ENCODE results near the gene CDH23.

The CDH23 gene

GRCh38 chr10:71695502-71696476, 299.1 kb downstream of the CDH23 start:
- Histone ChIP-seq H3K9me3 (ENCODE audit: insufficient read depth, low read depth, low read length) (no peaks in the 10 kb centered on the region), H2AFZ (ENCODE audit: low read length) (no peak overlapping the region), H3K4me1 (ENCODE audit: insufficient read depth, low read length, poor library complexity, severe bottlenecking) (no peaks in the 10 kb centered on the region), H3K9ac (ENCODE audit: low read depth, low read length, poor library complexity, severe bottlenecking) (no peak overlapping the region), H3K27me3 (ENCODE audit: insufficient read depth, low read length, poor library complexity, severe bottlenecking) (no peaks in the 10 kb centered on the region), H4K20me1 (ENCODE audit: insufficient read depth, low read length, poor library complexity, severe bottlenecking) (no peaks in the 10 kb centered on the region), H3F3A (ENCODE audit: low read depth) (no peaks in the 10 kb centered on the region), H3K9me2 (replicated peaks; ENCODE audit: low read depth, low read length) (no peaks in the 10 kb centered on the region), H3K36me3 (ENCODE audit: insufficient read depth, low read length) (no peaks in the 10 kb centered on the region), H3K4me2 (ENCODE audit: low read depth, low read length, poor library complexity, severe bottlenecking) (no peak overlapping the region), H3K4me3 (ENCODE audit: low read length, poor library complexity, severe bottlenecking) (no peak overlapping the region), H3K79me2 (ENCODE audit: insufficient read depth, low read length) (no peaks in the 10 kb centered on the region)
- no peak for TF ChIP-seq EZH2phosphoT487 (IDR thresholded peaks at IDR 0.05; ENCODE audit: borderline replicate concordance)
- TF ChIP-seq, protein P1, sequence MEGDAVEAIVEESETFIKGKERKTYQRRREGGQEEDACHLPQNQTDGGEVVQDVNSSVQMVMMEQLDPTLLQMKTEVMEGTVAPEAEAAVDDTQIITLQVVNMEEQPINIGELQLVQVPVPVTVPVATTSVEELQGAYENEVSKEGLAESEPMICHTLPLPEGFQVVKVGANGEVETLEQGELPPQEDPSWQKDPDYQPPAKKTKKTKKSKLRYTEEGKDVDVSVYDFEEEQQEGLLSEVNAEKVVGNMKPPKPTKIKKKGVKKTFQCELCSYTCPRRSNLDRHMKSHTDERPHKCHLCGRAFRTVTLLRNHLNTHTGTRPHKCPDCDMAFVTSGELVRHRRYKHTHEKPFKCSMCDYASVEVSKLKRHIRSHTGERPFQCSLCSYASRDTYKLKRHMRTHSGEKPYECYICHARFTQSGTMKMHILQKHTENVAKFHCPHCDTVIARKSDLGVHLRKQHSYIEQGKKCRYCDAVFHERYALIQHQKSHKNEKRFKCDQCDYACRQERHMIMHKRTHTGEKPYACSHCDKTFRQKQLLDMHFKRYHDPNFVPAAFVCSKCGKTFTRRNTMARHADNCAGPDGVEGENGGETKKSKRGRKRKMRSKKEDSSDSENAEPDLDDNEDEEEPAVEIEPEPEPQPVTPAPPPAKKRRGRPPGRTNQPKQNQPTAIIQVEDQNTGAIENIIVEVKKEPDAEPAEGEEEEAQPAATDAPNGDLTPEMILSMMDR (conservative IDR thresholded peaks at IDR 0.05; ENCODE audit: low read length): no peak

GRCh38 chr10:71696628-71697326, 300.1 kb downstream of the CDH23 start:
- H3K9ac ChIP-seq (ENCODE audit: low read depth, low read length, poor library complexity, severe bottlenecking): no peak overlapping the region

GRCh38 chr10:71697938-71698709, 301.4 kb downstream of the CDH23 start:
- TF ChIP-seq, protein P1 (conservative IDR thresholded peaks at IDR 0.05; ENCODE audit: low read length): no peak
- no peak for TF ChIP-seq EZH2phosphoT487 (IDR thresholded peaks at IDR 0.05; ENCODE audit: borderline replicate concordance)
- Histone ChIP-seq H3K79me2 (ENCODE audit: insufficient read depth, low read length) (no peaks in the 10 kb centered on the region), H3K4me3 (ENCODE audit: low read length, poor library complexity, severe bottlenecking) (no peak overlapping the region), H3K9me2 (replicated peaks; ENCODE audit: low read depth, low read length) (no peaks in the 10 kb centered on the region), H2AFZ (ENCODE audit: low read length) (no peak overlapping the region), H3K9ac (ENCODE audit: low read depth, low read length, poor library complexity, severe bottlenecking) (no peak overlapping the region), H3K4me2 (ENCODE audit: low read depth, low read length, poor library complexity, severe bottlenecking) (no peak overlapping the region), H3K36me3 (ENCODE audit: insufficient read depth, low read length) (no peaks in the 10 kb centered on the region), H3K9me3 (ENCODE audit: insufficient read depth, low read depth, low read length) (no peaks in the 10 kb centered on the region), H4K20me1 (ENCODE audit: insufficient read depth, low read length, poor library complexity, severe bottlenecking) (no peaks in the 10 kb centered on the region), H3K27me3 (ENCODE audit: insufficient read depth, low read length, poor library complexity, severe bottlenecking) (no peaks in the 10 kb centered on the region), H3K4me1 (ENCODE audit: insufficient read depth, low read length, poor library complexity, severe bottlenecking) (no peaks in the 10 kb centered on the region), H3F3A (ENCODE audit: low read depth) (no peaks in the 10 kb centered on the region)

More at GRCh38 chr10:71696628-71697326, 300.1 kb downstream of the CDH23 start:
- no peaks in the 10 kb centered on the region for H3K9me2 ChIP-seq (replicated peaks; ENCODE audit: low read depth, low read length)
- no peaks in the 10 kb centered on the region for H3K4me1 ChIP-seq (ENCODE audit: insufficient read depth, low read length, poor library complexity, severe bottlenecking)
- no peak for TF ChIP-seq EZH2phosphoT487 (IDR thresholded peaks at IDR 0.05; ENCODE audit: borderline replicate concordance)
- TF ChIP-seq, protein P1 (conservative IDR thresholded peaks at IDR 0.05; ENCODE audit: low read length): peak; percentile 95
- no peak overlapping the region for H3K4me2 ChIP-seq (ENCODE audit: low read depth, low read length, poor library complexity, severe bottlenecking)
- H3K79me2 ChIP-seq (ENCODE audit: insufficient read depth, low read length): no peaks in the 10 kb centered on the region
- no peaks in the 10 kb centered on the region for H4K20me1 ChIP-seq (ENCODE audit: insufficient read depth, low read length, poor library complexity, severe bottlenecking)
- H3K9me3 ChIP-seq (ENCODE audit: insufficient read depth, low read depth, low read length): no peaks in the 10 kb centered on the region
- no peaks in the 10 kb centered on the region for H3K27me3 ChIP-seq (ENCODE audit: insufficient read depth, low read length, poor library complexity, severe bottlenecking)
- peak overlapping the region; percentile 51; the same call in 1 of the 2 replicates for H2AFZ ChIP-seq (ENCODE audit: low read length)
- H3K4me3 ChIP-seq (ENCODE audit: low read length, poor library complexity, severe bottlenecking): no peak overlapping the region
- H3F3A ChIP-seq (ENCODE audit: low read depth): no peaks in the 10 kb centered on the region
- H3K36me3 ChIP-seq (ENCODE audit: insufficient read depth, low read length): no peaks in the 10 kb centered on the region

Measured in Loucy (cell line).